HG02759 (cell line): ENCODE measurements around the gene TRPT1.
A peak's percentile ranks its signal among the peaks of the same experiment; 100 is the strongest.

ENCODE experiments used
- ATAC-seq: cut with Tn5 transposase; IDR thresholded peaks from one replicate; pipeline ENCODE4 v1.9.1; 2021; ENCODE audit warnings: mild to moderate bottlenecking, moderate library complexity; ENCODE audit not compliant: unreplicated experiment

TRPT1 gene, protein sequence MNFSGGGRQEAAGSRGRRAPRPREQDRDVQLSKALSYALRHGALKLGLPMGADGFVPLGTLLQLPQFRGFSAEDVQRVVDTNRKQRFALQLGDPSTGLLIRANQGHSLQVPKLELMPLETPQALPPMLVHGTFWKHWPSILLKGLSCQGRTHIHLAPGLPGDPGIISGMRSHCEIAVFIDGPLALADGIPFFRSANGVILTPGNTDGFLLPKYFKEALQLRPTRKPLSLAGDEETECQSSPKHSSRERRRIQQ

GRCh38 chr11:64225608-64226506 is at the start of gene TRPT1, which contains the start of gene NUDT22:
TRPT1 (minus strand) TSS chr11:64226186; CDS start chr11:64225860, 326 bp downstream.
NUDT22 (plus strand) TSS chr11:64226274; CDS start chr11:64226653, 379 bp downstream.
- peak; percentile 46 for ATAC-seq

GRCh38 chr11:64275031-64275800 is 49.2 kb upstream of the TRPT1 start:
- ATAC-seq: no peak

DNA sequence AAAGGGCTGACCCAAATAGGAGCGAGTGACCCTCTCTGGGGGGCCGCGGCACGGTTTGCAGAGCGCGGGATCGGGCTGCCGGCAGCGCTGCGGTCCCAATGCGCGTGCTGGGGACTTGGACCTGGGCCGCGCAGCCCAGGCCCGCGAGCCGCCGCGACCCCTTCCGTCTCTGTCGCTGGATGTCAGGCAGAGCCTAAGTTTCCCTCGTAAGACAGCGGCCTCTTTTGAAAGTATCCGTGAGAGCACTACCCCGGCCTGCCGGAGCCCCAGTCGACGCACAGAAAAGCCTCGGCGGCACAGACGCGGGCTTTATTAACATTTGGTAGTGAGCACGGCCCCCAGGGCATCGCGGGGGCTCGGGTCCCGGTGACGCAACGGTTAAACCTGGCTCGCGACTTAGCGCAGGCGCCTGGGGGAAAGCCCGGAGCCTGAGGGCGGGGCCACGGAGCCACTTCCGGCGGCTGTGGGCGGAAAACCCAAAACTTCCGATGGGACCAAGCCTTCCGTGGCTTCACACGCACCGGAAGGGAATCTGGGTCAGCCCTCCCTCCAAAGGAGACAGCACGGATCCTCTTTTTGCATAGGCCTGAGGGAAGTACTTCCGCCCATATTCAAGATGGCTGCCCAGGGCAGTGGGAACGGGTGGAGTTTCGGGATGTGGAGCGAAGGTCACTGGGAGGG is 43.7 kb upstream of the TRPT1 start:
- ATAC-seq: peak; percentile 72

- ATAC-seq: peak; percentile 13
Measured at GRCh38 chr11:64268893-64269539, 43.0 kb upstream of the TRPT1 start.

- ATAC-seq: no peak
Measured at GRCh38 chr11:64268025-64268892, 42.3 kb upstream of the TRPT1 start.

DNA sequence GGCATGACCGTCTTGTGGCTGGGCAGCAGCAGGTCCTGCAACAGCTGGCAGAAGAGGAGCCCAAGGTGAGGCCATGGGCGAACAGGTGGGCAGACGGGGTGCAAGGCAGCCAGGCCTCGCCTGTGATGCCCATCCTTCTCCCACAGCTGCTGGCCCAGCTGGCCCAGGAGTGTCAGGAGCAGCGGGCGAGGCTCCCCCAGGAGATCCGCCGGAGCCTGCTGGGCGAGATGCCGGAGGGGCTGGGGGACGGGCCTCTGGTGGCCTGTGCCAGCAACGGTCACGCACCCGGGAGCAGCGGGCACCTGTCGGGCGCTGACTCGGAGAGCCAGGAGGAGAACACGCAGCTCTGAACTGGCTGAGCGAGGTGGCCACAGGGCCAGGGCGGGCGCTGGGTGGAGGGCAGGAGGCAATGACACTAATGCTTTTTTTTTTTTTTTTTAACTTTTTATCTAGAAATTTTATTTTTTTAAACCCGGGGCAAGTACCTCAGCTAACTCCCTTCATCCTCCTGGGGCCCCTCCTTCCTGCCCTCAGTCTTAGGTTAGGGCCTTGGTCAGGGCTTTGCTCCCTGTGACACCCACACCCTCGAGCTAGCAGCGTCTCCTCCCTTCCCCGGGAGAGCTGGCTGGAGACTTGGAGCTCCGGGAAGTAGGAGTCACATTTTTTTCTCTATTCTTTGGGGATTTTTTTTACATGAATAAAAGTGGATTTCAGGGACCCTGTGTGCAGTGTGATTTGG is 41.4 kb upstream of the TRPT1 start:
- no peak for ATAC-seq

GRCh38 chr11:64266339-64266738 is 40.4 kb upstream of the TRPT1 start:
- ATAC-seq: no peak

- ATAC-seq: no peak
Measured at GRCh38 chr11:64265176-64266160, 39.5 kb upstream of the TRPT1 start.

GRCh38 chr11:64264371-64264852 is 38.4 kb upstream of the TRPT1 start:
- no peak for ATAC-seq

- ATAC-seq: no peak
Measured at GRCh38 chr11:64263947-64264317, 37.9 kb upstream of the TRPT1 start.

DNA sequence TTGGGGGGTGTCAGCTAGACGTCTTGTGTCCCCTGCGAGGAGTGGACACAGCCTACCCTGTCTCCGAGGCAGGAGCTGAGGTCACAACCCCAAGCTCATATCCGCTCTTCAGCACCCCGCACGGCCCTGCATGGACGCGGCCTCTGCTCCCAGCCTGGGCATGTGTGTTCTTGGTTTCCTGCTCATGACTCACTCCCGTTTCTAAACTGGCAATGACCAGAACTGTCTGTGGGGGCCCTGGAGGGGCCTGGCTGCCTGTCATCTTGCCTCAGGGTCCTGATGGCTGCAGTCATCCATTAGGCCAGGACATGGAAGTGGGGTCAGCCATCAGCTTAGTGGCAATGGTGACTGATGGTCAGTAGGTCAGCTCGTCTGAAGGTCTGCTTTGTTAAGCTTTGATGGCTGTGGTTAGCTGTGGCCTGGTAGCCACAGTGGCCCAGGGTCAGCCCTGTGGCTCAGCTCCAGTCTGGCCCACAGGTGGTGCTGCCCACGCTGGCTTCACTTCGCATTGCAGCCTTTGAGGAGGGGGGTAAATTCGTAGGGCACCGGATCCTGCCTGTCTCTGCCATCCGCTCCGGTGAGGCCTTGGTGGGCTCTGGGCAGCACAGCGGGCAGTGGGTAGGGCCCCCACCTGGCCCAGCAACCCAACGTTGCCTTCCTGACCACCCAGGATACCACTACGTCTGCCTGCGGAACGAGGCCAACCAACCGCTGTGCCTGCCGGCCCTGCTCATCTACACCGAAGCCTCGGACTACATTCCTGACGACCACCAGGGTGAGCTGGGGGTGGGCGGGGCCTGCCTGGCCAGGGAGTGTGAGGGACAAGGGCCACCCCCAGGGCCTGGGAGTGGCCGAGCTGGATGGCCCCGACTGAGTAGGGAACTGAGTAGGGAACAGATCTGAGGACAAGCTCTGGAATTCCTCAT is 37.3 kb upstream of the TRPT1 start:
- no peak for ATAC-seq

DNA sequence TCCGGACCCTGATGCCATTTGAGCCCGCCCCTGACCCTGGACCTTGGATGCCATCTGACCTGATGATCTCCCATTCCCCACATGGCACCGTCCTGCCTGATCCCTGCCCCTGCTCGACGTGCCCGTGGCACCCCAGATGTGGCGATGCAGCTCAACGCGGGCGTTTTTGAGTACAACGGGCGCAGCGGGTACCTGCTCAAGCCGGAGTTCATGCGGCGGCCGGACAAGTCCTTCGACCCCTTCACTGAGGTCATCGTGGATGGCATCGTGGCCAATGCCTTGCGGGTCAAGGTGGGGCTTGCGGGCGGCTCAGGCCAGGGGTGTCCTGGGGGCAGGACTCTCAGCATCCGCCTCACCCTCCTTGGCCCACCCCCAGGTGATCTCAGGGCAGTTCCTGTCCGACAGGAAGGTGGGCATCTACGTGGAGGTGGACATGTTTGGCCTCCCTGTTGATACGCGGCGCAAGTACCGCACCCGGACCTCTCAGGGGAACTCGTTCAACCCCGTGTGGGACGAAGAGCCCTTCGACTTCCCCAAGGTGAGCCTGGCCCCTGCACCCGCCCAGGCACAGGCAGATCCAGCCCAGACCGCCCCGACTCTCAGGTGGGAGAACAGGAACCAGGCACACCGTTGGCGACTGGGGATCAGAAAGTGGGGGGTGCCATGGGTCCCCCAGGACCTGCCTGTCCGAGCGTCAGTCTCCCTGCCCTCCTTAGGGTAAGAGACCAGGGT is 36.5 kb upstream of the TRPT1 start:
- ATAC-seq: no peak

DNA sequence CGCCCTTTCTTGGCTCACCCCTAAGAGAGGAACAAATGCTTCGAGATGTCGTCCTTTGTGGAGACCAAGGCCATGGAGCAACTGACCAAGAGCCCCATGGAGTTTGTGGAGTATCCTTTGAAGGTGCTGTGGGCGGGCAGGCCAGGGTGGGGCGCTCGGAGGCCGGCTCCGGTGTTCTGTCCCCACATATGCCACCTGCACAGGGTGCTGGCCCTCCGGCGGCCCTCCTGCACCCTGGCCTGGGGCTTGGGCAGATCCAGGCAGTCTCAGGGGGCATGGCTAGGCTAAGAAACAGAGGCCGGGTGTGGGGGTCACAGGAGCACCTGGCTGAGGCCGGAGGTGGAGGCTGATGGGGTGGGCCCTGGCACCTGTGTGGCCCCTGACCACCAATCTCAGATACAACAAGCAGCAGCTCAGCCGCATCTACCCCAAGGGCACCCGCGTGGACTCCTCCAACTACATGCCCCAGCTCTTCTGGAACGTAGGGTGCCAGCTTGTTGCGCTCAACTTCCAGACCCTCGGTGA is 35.6 kb upstream of the TRPT1 start:
- ATAC-seq: no peak

DNA sequence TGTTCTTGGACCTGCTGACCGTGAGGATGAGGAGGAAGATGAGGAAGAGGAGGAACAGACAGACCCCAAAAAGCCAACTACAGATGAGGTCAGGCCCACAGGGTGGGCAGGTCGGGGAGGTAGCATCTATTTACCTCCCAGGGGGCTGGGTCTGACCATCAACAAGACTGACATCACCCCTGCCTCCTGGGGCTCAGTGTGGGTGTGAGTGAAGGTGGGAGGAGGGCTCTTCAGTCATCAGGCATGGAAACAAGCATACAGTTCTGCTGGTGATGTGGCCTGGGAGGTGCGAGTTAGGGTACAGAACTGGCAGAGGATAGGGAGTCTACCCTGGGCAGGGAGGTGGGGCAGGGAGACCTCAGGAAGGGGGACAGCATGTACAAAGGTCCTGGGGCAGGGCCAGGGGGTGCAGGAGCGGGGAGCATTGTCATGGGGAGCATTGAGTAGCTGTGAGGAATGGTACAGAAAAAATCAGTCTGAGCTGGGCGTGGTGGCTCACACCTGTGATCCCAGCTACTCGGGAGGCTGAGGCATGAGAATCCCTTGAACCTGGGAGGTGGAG is 34.2 kb upstream of the TRPT1 start:
- no peak for ATAC-seq

- no peak for ATAC-seq
Measured at GRCh38 chr11:64259533-64260067, 33.6 kb upstream of the TRPT1 start.
